GM12864 (cell line): ENCODE data around the gene FDX1.

Source experiments
- DNase-seq: peaks from one replicate; pipeline ENCODE4 v3.0.0-alpha.2; 2011; ENCODE audit warnings: low read depth
- H3K4me3 ChIP-seq: 2 replicates; pipeline ENCODE4 v1.5.1; 2011; ENCODE audit warnings: mild to moderate bottlenecking, low read depth, low read length, control low read depth
- TF ChIP-seq, protein P1 (sequence below): IDR thresholded peaks from 2 replicates; pipeline ENCODE4 v1.5.1; 2011; ENCODE audit warnings: low read depth, mild to moderate bottlenecking, moderate library complexity, low read length, control low read depth, inconsistent platforms; ENCODE audit errors: missing control alignments

FDX1 gene

DNA sequence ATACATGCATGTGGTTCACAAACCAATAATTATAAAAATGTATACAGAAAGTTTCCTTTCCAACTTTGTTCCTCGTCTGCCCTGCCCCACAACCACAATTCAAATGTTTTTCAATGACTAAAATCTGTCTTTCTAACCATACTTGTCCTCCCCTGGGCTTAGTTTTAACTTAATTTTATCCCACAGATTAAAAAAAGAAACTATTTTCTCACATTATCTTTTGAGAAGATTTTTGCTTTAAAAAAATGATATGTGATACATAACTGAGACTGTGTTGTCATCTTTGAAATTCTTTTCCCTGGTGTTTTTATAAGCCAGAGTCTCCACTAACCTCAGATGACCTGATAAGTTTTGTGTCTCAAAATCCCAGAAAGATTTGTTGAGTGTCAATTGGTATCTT lies 79.0 kb downstream of the FDX1 start:
- TF ChIP-seq, protein P1, sequence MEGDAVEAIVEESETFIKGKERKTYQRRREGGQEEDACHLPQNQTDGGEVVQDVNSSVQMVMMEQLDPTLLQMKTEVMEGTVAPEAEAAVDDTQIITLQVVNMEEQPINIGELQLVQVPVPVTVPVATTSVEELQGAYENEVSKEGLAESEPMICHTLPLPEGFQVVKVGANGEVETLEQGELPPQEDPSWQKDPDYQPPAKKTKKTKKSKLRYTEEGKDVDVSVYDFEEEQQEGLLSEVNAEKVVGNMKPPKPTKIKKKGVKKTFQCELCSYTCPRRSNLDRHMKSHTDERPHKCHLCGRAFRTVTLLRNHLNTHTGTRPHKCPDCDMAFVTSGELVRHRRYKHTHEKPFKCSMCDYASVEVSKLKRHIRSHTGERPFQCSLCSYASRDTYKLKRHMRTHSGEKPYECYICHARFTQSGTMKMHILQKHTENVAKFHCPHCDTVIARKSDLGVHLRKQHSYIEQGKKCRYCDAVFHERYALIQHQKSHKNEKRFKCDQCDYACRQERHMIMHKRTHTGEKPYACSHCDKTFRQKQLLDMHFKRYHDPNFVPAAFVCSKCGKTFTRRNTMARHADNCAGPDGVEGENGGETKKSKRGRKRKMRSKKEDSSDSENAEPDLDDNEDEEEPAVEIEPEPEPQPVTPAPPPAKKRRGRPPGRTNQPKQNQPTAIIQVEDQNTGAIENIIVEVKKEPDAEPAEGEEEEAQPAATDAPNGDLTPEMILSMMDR: no peak
- H3K4me3 ChIP-seq: no peak overlapping the region
- no peak for DNase-seq

DNA sequence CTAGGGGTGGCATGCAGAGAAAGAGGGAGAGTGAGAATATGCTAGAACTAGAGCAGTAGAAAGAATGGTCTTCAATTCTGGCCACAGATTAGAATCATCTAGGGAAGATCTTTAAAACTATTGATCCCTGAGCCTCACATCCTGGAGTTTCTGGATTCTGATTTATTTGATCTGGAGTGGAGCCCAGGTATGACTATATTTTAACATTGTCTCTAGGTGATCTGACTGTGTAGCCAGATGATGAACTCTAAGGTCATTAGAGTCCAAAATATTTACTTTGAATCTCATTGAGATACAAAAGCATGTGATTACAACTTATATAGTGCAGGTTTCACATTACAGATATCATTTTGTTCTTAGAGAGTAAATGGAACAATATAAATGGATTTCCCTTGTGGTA lies 79.7 kb downstream of the FDX1 start:
- H3K4me3 ChIP-seq: no peak overlapping the region
- no peak for DNase-seq
- TF ChIP-seq, protein P1: no peak

DNA sequence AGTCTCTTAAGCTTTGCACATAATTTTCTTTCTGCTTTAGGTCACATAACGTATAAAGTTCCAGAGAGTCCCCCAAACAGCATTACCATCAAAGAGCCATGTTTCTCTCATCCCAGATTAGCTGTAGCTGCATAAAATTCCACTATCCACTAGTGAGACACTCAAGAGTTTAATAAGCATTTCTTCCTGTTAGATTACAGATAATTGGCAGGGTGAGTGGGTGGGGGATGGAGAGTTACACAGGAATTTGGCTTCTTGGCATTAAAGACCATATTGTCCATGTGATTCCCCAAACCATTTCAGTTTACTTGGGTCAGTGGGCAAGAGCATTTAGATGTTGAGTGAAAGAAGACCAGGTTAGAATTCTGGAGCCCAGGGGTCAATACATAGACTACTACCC lies 82.3 kb downstream of the FDX1 start:
- DNase-seq: no peak
- H3K4me3 ChIP-seq: no peak overlapping the region
- TF ChIP-seq, protein P1: no peak

GRCh38 chr11:110513259-110513801 lies 83.6 kb downstream of the FDX1 start:
- no peak overlapping the region for H3K4me3 ChIP-seq
- no peak for DNase-seq
- TF ChIP-seq, protein P1: no peak

DNA sequence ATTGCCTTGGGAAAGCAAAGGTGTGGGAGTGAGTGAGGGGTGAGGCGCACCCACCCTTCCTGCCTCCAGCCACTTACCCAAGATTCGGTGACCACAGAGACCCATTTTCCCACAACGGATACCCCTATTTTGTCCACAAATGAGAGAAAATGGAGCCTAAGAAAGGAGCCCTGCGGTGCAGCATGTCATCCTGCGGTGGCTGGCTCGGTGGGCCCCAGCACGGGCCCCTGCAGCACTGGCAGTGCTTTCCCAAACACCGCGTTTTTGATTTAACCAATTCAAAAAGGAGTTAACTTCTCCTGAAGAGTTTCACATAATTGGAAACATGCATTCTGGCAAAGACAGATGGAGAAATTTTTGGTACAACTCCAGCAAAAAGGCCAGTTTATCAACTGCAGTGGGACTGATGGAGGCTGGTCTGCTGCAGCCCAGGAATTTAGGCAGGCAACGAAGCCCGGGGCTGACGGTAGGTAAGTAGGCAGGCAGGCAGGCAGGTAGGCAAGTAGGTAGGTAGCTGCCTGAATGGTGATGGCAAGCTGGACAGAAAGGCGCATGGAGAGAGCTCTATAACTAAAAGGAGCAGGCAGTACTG lies 84.2 kb downstream of the FDX1 start:
- TF ChIP-seq, protein P1: no peak
- no peak for DNase-seq
- H3K4me3 ChIP-seq: no peak overlapping the region
